Activated CD8-positive, alpha-beta memory T cell treated with anti-CD3 and anti-CD28 coated beads, Interleukin-2, amount 50 U/mL, for 24 hours (primary cell): ENCODE measurements around the gene UPP2.

Experiments
- DNase-seq: peaks from one replicate; pipeline ENCODE4 v3.0.0-alpha.2; 2020; ENCODE audit errors: extremely low read depth

The UPP2 gene

GRCh38 chr2:158101384-158101926 is at the start of gene UPP2:
TSS of gene UPP2 (plus strand) at chr2:158101876. CDS start at chr2:158102064, 188 bp downstream.
- no peak for DNase-seq

DNA sequence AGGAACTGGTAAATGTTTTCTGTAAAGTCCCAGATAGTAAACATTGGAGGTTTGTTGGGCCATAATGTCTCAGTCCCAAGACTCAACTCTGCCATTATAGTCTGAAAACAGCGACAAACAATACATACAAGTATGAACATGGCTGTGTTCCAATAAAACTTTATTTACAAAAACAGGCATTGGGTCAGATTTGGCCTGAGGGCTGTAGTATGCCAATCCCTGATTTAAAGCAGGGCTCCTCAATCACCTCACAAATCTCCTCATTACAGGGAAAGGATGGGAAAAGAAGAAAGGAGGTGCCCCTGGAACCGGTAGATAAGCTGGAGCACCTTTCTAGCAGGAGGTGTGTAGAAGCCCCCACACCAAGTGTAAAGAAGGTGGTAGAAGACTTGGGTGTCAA is 48.9 kb upstream of the UPP2 start:
- no peak for DNase-seq

GRCh38 chr2:158056875-158057274 is 44.8 kb upstream of the UPP2 start:
- no peak for DNase-seq

DNA sequence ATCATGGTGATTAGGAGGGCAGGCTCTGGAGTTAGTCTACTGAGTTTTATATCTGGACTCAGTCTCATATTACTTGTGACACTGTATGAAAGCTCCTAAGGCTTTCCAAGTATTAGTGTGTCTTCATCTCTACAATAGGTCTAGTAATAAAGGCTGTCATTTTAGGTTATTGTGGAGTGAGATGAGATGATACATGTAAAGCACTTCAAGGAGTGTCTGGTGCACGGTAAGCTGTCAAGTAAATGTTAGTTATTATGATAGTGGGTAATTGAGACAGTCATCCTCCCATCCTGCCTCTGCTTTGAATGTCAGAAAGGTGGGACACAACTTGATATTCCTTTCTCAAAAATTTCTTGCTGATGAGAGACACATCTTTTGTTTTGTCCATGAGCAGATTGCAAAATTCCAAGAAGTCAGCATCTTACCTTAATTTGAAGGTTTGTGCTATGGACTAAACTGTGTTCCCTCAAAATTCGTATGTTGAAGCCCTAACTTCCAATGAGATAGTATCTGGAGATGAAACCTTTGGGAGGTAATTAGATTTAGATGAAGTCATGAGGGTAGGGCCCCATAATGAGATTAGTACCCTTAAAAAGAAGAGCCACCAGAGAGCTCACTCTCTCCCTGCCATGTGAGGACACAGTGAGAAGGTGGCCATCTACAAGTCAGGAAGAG is 41.4 kb upstream of the UPP2 start:
- DNase-seq, result no peak

GRCh38 chr2:158060835-158061435 is 40.7 kb upstream of the UPP2 start:
- no peak for DNase-seq

GRCh38 chr2:158061763-158062162 is 39.9 kb upstream of the UPP2 start:
- DNase-seq, result no peak

DNA sequence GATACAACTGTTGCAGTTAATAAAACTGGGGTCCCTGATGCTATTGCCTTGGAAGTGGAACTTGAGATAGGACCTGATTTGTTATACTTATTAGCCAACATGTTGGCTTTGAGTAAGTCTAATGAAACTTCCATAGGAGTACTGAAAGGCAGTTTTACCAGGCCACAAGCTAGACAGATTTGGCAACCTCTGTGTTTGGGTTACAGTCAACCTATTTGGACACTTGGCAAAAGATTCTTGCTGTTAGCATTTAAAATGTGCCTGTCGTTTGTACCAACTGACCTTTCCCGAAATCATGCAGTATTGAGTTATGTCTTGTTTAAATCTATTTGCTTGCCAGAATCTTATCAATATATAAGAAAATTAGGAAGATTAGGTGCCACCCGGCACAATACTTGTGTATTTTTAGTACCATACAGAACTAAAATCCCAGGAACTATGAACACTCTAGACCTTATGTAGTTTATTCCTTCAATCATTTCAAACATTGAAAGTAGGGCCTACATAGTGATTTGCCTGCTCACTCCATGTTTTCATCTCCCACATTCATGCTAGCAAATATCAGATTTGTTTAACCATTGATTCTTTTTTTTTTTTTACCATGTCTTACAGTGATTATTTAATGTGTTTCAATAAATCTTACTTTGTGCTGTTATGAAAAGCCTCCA is 35.5 kb upstream of the UPP2 start:
- no peak for DNase-seq

DNA sequence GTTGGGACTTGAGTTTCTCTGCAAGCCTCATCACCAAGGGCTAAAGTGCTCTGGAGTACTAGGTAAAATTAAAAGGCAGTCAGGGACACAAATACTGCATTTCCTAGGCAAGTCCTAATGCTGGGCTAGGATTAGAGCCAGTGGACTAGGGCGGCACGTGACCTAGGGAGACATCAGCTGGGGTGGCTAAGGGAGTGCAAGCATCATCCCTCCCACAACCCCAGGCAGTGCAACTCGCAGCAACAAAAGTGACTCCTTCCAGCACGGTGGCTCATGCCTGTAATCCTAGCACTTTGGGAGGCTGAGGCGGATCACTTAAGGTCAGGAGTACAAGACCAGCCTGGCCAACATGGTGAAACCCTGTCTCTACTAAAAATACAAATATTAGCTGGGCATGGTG is 30.7 kb upstream of the UPP2 start:
- DNase-seq, result no peak

DNA sequence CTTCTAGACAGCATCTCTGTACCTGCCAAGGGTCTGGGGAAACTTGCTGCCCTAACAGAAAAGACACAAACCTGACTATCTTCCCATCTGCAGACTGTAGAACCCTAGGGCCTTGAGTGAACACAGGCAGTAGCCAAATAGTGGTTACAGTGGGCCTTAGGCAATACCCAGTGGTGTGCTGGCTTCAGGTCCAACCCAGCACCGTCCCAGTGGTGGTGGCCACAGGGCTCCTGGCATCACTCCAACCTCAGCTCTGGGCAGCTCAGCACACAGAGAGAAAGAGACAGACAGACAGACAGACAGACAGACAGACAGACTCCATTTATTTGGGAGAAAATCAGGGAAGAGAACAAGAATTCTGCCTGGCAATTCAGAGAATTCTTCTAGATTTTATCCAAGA is 29.3 kb upstream of the UPP2 start:
- no peak for DNase-seq

- DNase-seq, result no peak
These were observed 22.0 kb upstream of the UPP2 start for GRCh38 chr2:158079672-158080071.

GRCh38 chr2:158088093-158088492 is 13.6 kb upstream of the UPP2 start:
- DNase-seq, result no peak

DNA sequence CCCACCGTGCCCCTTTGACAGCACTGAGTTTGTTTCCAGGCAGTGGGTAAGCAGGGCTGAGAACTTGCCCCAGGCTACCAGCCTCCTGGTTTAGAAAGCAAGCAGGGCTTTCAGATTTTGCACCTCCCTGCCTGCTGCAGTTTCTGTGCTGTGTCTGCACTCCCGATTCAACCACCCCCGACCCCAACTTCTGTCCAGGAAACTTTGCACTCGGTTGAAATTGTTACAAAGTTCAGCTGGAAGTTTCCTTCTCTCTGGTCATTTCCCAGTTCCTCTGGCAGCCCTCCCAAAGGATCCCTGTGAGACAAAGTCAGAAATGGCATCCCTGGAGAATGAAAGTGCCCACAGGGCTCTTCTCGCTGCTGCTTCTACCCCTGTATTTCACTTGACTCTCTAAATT is 12.4 kb upstream of the UPP2 start:
- DNase-seq, result no peak

- DNase-seq, result no peak
These were observed 10.0 kb upstream of the UPP2 start for GRCh38 chr2:158091647-158092046.

DNA sequence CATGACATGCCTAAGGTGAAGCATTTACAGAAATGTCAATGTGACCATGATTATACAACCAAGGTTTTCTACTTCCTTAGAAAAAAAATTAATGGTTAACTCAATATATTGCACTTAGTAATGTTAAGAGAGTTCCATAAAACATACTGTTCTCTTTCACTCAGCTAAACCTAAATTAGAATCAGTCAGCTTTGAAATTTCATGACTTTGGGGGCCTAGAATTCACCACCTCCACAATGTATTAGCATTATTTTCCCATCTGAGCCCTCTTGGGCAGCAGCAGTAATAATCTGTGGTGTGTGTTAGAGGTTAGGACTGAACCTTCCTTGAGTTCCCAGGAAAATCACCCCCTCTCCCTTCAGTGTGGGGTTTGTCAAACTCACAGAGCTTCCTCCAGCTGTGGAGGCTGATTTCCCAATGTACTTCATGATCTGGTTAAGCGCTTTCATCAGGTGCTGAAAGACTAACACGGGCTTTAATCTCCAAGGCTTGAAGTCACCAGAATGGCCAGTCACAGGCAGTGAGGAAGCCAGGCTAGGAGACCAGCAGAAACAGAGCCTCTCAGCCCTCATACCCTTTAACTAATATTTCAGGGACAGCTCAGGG is 7.1 kb upstream of the UPP2 start:
- DNase-seq, result no peak

GRCh38 chr2:158095269-158095668 is 6.4 kb upstream of the UPP2 start:
- DNase-seq, result no peak

DNA sequence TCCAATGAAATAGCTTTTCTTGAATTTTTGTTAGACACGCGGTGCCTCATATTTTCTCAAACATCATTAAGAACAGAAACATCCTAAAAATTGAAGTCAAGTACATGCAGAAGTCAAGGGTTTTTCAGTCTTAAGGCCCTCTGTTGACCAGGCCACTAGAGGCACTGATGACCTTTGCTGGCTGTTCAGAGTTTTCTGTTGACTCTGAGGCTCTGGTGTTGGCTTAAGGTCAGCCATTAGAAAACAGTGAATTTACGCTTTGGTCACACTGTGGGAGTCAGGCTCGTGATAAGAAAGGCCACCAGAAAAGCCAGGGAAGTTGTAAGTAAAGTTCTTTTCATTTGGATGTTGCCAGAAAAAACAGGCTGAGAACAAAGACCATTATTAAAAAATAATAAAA is 5.8 kb upstream of the UPP2 start:
- no peak for DNase-seq

- DNase-seq, result no peak
These were observed 4.2 kb upstream of the UPP2 start for GRCh38 chr2:158097481-158097880.

DNA sequence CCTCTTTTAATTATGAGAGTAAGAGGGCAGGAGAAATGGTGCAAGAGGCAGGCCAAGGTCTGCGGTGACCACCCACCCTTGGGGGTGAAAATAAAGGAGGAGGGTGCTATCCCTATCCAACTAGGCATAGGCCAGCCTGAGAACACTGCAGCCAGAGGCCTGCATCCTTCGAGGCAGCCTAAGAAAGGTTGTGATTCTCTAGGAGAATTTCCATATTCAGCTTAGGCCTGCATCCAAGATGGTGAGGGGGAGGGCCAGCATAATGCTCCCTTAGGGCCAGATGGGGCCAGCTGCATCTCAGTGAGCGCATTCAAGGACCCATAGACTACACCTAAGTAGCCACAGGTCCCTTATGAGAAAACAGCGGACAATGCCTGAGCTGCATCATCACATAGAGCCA is 3.5 kb upstream of the UPP2 start:
- no peak for DNase-seq

DNA sequence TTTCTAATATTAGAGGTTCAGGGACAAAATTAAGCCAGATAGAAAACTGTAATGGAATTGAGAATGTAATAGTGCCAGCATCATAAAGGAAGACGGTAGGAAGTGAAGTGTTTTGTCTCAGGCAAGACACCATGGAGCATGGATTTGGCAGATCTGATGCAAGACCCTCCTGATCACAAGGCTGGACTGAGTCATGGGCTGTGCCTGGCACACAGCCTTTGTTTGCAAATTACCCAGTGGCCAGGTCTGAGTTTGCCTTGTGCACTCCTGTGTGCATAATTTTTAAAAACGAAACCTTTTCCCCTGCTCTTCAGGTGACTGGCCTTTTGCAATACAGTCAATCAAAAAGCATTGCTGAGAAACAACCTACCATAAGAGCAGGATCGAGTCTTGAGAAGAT is 2.0 kb upstream of the UPP2 start:
- no peak for DNase-seq

- no peak for DNase-seq
These were observed 1.3 kb upstream of the UPP2 start for GRCh38 chr2:158100411-158100810.

DNA sequence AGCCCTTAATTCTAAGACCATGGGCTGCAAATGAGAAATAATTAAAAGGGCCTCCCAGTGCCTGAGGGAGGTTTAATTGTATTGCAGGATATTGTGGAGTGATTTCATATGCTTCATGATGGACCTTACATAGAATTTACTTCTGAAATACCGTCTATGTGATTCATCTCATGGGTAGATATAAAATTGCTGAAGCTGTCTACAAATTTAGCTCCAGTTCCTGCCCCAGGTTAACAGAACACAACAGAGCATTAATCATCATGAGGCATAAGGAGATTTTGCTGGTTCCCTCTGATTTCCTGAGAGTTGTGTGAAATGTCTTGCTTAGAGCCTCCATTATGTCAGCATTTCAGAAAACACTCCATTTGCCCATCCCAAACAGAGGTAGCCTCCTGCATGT is 770 bp downstream of the UPP2 start:
- no peak for DNase-seq

DNA sequence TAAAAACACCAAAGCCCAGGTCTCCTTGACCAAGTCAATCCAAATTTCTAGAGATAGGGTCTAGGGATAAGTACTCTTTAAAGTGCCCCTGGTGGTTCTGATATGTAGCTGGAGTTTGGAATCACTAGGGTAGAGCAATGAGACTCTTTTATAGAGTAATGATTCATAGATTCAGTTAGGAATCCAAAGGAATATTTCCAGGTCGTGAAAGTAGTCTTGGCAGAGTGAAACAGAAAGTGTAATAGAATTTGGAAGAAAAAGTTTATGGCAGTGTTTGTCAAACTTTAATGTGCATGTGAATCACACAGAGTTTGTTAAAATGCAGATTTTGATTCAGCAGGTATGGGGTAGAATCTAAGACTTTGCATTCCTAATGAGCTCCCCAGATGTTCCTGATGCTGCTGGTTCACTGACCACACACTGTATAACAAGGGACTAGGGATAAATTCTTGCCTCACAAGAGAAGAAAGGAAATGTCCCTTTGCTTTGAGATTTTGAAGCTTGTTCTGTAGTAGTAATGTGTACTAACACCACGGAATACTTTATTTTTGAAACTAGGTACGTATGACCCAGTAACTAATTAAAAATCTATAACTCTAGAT is 1.8 kb downstream of the UPP2 start:
- no peak for DNase-seq
